SK-N-DZ (cell line): ENCODE data around the gene SLC49A4.

Source experiments
- DNase-seq: peaks from one replicate; pipeline ENCODE4 v3.0.0-alpha.2; 2015; ENCODE audit warnings: low spot score

SLC49A4 gene

GRCh38 chr3:122858373-122858772 is 63.5 kb downstream of the SLC49A4 start:
- no peak for DNase-seq

- no peak for DNase-seq
These were observed 64.3 kb downstream of the SLC49A4 start for GRCh38 chr3:122859021-122859805.

GRCh38 chr3:122862381-122862780 is 67.5 kb downstream of the SLC49A4 start:
- DNase-seq, result no peak

- no peak for DNase-seq
These were observed 69.6 kb downstream of the SLC49A4 start for GRCh38 chr3:122864498-122864897.

GRCh38 chr3:122868322-122868721 is 73.5 kb downstream of the SLC49A4 start:
- DNase-seq, result no peak

GRCh38 chr3:122873741-122874515 is 79.1 kb downstream of the SLC49A4 start:
- peak; percentile 23 for DNase-seq

- no peak for DNase-seq
These were observed 80.8 kb downstream of the SLC49A4 start for GRCh38 chr3:122875547-122876127.

- DNase-seq, result no peak
These were observed 85.3 kb downstream of the SLC49A4 start for GRCh38 chr3:122880173-122880572.

- DNase-seq, result no peak
These were observed 85.8 kb downstream of the SLC49A4 start for GRCh38 chr3:122880624-122881023.

- DNase-seq, result no peak
These were observed 87.6 kb downstream of the SLC49A4 start for GRCh38 chr3:122882361-122882947.

GRCh38 chr3:122886251-122886650 is 91.4 kb downstream of the SLC49A4 start:
- DNase-seq, result peak; percentile 64

- DNase-seq, result no peak
These were observed 92.1 kb downstream of the SLC49A4 start for GRCh38 chr3:122886946-122887345.

- DNase-seq, result no peak
These were observed 95.3 kb downstream of the SLC49A4 start for GRCh38 chr3:122890077-122890719.

GRCh38 chr3:122890720-122891220 is 95.9 kb downstream of the SLC49A4 start:
- no peak for DNase-seq

- DNase-seq, result no peak
These were observed 97.5 kb downstream of the SLC49A4 start for GRCh38 chr3:122892118-122892960.

GRCh38 chr3:122893282-122893681 is 98.4 kb downstream of the SLC49A4 start:
- DNase-seq, result no peak

- DNase-seq, result no peak
These were observed 99.1 kb downstream of the SLC49A4 start for GRCh38 chr3:122893754-122894668.

- no peak for DNase-seq
These were observed 103.4 kb downstream of the SLC49A4 start for GRCh38 chr3:122898298-122898697.

- no peak for DNase-seq
These were observed 107.5 kb downstream of the SLC49A4 start for GRCh38 chr3:122902326-122902725.
